Activated CD8-positive, alpha-beta T cell treated with anti-CD3 and anti-CD28 coated beads, Interleukin-2, amount 10 ng/mL, durations not matched to agents 7 days and 5 days (primary cell): ENCODE measurements around the gene MAP3K10. TPM values are rescaled to one million over a fixed set of nuclear protein-coding genes. Genes with fewer than 3 reads are reported as not detected.
"Not testable (repeated sequence)": the region's sequence is repeated elsewhere in the genome, so short reads cannot be mapped to it uniquely, and the experiment has no call there.

Source experiments
- ATAC-seq: fragments of 150-1000 bp; cut with Tn5 transposase; one replicate; pipeline ENCODE4 v1.10.0; 2021; ENCODE audit warnings: moderate library complexity
- CTCF ChIA-PET: fragments of 350-600 bp; sonication (Branson Sonifier 250); formaldehyde crosslinking; loops from one replicate; lab custom pipeline; 2021; ENCODE audit warnings: antibody characterized with exemption; lab: Charles Lee
- POLR2A ChIA-PET: fragments of 350-600 bp; sonication (Branson Sonifier 250); formaldehyde crosslinking; loops from one replicate; lab custom pipeline; 2021; ENCODE audit warnings: antibody characterized with exemption; lab: Charles Lee
- DNase-seq: peaks from one replicate; pipeline ENCODE4 v3.0.0-alpha.2; 2020
- H3K27ac Mint-ChIP-seq: one replicate; pipeline ENCODE4 v1.8.0; 2021; ENCODE audit warnings: mild to moderate bottlenecking, mixed read lengths
- H3K27me3 Mint-ChIP-seq: one replicate; pipeline ENCODE4 v1.8.0; 2021; ENCODE audit warnings: low read depth, mixed read lengths
- H3K36me3 Mint-ChIP-seq: one replicate; pipeline ENCODE4 v1.8.0; 2021; ENCODE audit warnings: low read depth, mixed read lengths
- H3K4me1 Mint-ChIP-seq: one replicate; pipeline ENCODE4 v1.8.0; 2021; ENCODE audit warnings: low read depth, mixed read lengths
- H3K4me3 Mint-ChIP-seq: one replicate; pipeline ENCODE4 v1.8.0; 2021; ENCODE audit warnings: mild to moderate bottlenecking, mixed read lengths
- H3K9me3 Mint-ChIP-seq: one replicate; pipeline ENCODE4 v1.8.0; 2022; ENCODE audit warnings: mixed read lengths; ENCODE audit not compliant: insufficient read depth
- total RNA-seq, 2 experiments: library from RNA; stranded (reverse); gene quantifications; one replicate each; pipeline ENCODE4 v1.2.3, GENCODE V29; 2021

Gene MAP3K10
- total RNA-seq, 2 experiments from 2014 or later = 16.2 to 18.4 TPM

DNA sequence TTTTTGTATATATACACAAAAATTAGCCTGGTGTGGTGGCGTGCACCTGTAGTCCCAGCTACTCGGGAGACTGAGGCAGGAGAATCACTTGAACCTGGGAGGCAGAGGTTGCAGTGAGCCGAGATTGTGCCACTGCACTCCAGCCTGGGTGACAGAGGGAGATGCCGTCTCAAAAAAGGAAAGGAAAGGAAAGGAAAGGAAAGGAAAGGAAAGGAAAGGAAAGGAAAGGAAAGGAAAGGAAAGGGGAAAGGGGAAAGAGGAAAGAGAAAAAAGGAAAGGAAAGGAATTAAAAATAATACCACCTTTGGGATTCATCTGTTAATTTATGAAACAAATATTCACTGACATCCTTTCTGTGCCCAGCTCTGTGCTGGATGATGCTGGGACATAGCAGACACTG is 27.8 kb downstream of the MAP3K10 start:
- not testable (repeated sequence) for ATAC-seq, H3K36me3 Mint-ChIP-seq, H3K27ac Mint-ChIP-seq, H3K9me3 Mint-ChIP-seq, DNase-seq, H3K4me3 Mint-ChIP-seq
- POLR2A ChIA-PET = interaction anchor here (0.6 kb wide), 1 partner anchor 43 kb away, joined by 3 read pairs; no protein-coding TSS in a partner anchor
- Mint-ChIP-seq H3K27me3 (peaks cover 40% of the 10 kb centered on the region), H3K4me1 (peaks cover 11% of the 10 kb centered on the region)
- CTCF ChIA-PET = interaction anchor here (1.2 to 2.0 kb wide), 2 partner anchors 53 to 79 kb away, joined by 3 to 7 read pairs; no protein-coding TSS in a partner anchor

DNA sequence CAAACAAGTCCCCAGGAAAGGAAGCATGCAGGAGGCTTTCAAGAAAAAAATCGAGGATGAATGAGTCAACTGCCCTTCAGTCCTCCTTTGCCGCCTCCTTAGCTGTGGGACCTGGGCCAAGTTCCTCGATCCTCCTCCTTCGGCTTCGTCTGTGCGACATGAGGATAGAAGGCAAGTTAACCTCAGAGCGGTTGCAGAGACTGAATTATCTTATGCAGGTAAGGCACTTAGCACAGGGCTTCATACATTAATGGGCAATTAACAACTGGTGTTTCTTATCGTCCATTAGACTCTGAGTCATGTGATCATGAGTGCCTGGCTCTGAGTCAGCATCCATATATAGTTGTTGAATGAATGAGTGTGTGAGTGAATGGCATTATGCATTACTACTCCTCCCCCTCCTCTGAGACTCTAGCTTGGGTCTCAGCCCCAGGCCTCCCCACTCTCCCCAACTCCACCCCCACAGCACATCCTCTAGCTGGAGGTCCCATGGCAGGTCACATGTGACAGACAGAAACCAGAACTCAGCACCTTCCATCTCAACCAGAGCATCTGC is 28.6 kb downstream of the MAP3K10 start:
- ChIA-PET POLR2A (no interaction called here), CTCF (no interaction called here)
- ATAC-seq (no peak), DNase-seq (no peak)
- Mint-ChIP-seq H3K4me3 (no peak overlapping the region), H3K27me3 (peaks cover 46% of the 10 kb centered on the region), H3K4me1 (peaks cover 11% of the 10 kb centered on the region), H3K27ac (no peak overlapping the region), H3K36me3 (peaks cover 3% of the 10 kb centered on the region), H3K9me3 (no peaks in the 10 kb centered on the region)

DNA sequence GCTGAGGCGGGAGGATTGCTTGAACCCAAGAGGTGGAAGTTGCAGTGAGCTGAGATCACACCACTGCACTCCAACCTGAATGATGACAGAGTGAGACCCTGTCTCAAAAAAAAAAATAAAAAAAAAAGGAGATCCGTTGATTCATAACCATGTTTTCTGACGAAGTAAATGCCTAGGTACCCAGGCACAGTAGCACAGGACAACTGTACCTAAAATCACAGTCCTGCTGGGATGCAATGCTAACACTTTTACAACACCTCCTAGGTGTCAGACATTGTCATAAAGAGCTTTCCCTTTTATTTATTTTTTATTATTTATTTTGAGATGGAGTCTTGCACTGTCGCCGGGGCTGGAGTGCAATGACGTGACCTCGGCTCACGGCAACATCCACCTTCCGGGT is 29.4 kb downstream of the MAP3K10 start:
- peaks cover 51% of the 10 kb centered on the region for H3K27me3 Mint-ChIP-seq
- DNase-seq (no peak), ATAC-seq (no peak)
- H3K4me3 Mint-ChIP-seq = no peak overlapping the region
- H3K4me1 Mint-ChIP-seq = peaks cover 12% of the 10 kb centered on the region
- H3K36me3 Mint-ChIP-seq = peaks cover 3% of the 10 kb centered on the region
- no peaks in the 10 kb centered on the region for H3K9me3 Mint-ChIP-seq
- no peak overlapping the region for H3K27ac Mint-ChIP-seq
- POLR2A ChIA-PET = no interaction called here
- CTCF ChIA-PET = interaction anchor here (1.0 kb wide), 2 partner anchors 24 to 81 kb away, joined by 4 to 7 read pairs; no protein-coding TSS in a partner anchor

DNA sequence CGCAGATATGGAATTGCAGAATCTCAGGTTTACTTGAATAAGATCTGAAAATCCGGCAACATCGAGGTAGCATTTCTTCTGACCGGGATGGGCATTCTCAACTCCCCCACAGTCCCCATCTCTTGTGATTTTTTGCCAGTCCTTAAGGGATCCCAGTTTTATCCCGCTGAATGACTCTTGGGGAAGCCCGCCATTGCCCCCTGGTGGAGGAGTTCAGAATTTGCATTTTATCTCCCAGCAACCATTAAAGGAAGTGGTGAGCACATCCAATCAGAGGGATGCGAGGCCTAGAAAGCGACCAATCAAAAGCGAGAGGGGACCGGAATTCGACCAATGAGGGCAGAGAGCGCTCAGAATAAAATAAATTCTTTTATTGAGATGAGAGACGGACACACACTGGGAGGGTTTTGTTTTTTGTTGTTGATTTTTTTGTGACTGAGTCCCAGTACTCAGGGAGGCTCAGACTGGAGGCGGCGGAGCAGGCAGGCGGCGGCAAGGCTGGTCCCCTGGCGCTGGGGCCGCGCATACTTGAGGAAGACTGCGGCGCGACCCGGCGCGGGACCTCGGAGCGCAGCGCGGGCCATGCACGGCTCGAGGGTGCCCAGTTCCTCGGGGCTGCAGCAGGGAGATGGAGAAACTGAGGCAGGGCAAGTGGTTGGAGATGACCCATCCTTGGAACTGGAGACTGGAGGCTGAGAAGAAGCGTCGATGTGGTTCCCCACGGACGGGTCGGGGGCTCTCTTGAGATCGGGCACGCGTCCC is 30.8 kb downstream of the MAP3K10 start:
- H3K4me1 Mint-ChIP-seq = peaks cover 14% of the 10 kb centered on the region
- POLR2A ChIA-PET = interaction anchor here (0.6 kb wide), 1 partner anchor 581 kb away, joined by 3 read pairs; no protein-coding TSS in a partner anchor
- no peak overlapping the region for H3K27ac Mint-ChIP-seq
- H3K27me3 Mint-ChIP-seq = peaks cover 51% of the 10 kb centered on the region
- CTCF ChIA-PET = interaction anchor here (1.0 kb wide), 2 partner anchors 25 to 76 kb away, joined by 3 to 4 read pairs; no protein-coding TSS in a partner anchor
- H3K4me3 Mint-ChIP-seq = no peak overlapping the region
- no peaks in the 10 kb centered on the region for H3K9me3 Mint-ChIP-seq
- ATAC-seq (peak; percentile 70), DNase-seq (peak; percentile 82)
- H3K36me3 Mint-ChIP-seq = peaks cover 3% of the 10 kb centered on the region

DNA sequence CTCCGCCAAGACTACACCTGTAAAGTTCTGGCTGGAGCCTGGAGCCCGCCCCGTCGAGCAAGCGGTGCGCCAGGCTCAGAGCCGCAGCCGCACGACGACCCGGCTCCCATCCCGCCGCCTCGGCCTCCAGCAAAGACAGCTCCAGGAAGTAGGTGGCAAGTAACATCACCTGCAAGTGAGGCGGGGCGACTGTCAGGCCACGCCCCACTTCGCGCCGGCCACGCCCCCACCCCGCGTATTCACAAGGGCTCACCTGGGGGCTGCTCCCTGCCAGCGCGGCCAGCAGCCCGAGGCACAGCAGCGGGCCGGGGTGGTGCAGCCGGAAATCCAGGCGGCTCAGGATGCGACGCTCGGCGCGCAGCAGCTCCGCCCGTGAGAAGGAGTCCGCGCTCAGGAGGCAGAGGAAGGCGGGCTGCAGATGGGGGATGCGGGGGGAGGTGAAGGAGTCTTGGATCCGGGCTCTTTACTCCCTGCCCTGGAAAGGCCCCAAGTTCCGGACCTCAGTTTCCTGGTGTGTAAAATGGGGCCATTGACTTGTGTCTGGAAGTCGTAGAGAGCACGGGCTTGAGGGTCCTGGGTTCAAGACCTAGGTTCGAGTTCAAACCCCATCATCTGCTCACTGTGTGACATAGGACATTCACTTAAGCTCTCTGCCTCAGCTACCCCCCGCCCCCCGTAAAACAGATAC is 32.1 kb downstream of the MAP3K10 start:
- H3K4me1 Mint-ChIP-seq = peaks cover 10% of the 10 kb centered on the region
- H3K4me3 Mint-ChIP-seq = no peak overlapping the region
- POLR2A ChIA-PET = no interaction called here

DNA sequence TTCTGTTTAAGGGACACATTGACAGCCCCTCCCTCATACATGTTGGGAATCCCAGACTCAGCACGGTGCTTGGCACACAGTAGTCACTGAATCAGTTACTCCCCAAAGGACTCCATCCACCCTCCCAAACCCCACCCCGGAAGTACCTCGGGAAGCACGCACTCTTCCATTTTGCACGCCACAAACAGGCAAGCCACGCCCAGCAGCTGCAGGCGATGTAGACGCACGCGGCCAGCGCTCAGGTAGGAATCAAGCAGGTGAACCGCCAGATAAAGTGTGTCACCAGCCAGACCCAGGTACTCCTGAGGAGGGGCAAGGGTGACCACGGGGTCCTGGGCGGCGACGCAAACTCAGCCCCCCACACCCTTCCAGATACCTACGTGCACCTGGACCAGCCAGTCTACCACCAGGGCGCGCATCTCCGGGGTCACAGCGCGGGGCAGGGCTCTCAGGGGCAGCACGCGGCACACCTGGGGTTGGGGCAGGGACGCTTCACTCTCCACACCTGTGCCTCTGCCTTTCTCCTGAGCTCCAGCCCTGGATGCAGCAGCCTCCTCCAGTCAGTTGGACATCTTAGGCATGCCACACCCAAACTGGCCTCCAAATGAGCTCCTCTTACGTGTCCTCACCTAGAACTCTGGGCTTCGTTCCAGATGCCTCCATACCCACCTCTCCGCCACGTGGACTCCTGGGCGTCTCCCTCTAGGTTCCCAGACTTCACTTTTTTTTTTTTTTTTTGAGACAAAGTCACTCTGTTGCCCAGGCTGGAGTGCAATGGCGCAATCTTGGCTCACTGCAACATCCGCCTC is 33.3 kb downstream of the MAP3K10 start:
- H3K9me3 Mint-ChIP-seq = no peaks in the 10 kb centered on the region
- DNase-seq (no peak), ATAC-seq (no peak)
- peaks cover 11% of the 10 kb centered on the region for H3K4me1 Mint-ChIP-seq
- POLR2A ChIA-PET = no interaction called here
- peaks cover 3% of the 10 kb centered on the region for H3K36me3 Mint-ChIP-seq
- CTCF ChIA-PET = no interaction called here
- peaks cover 43% of the 10 kb centered on the region for H3K27me3 Mint-ChIP-seq
- H3K4me3 Mint-ChIP-seq = no peak overlapping the region
- H3K27ac Mint-ChIP-seq = no peak overlapping the region

More for the DNA sequence above, 32.1 kb downstream of the MAP3K10 start:
- Mint-ChIP-seq H3K27ac (no peak overlapping the region), H3K27me3 (peaks cover 54% of the 10 kb centered on the region), H3K9me3 (no peaks in the 10 kb centered on the region), H3K36me3 (peaks cover 3% of the 10 kb centered on the region)
- DNase-seq (peak; percentile 42), ATAC-seq (peak; percentile 36)
- CTCF ChIA-PET = interaction anchor here (1.0 to 1.5 kb wide), 2 partner anchors 78 to 84 kb away, joined by 3 to 4 read pairs; no protein-coding TSS in a partner anchor

DNA sequence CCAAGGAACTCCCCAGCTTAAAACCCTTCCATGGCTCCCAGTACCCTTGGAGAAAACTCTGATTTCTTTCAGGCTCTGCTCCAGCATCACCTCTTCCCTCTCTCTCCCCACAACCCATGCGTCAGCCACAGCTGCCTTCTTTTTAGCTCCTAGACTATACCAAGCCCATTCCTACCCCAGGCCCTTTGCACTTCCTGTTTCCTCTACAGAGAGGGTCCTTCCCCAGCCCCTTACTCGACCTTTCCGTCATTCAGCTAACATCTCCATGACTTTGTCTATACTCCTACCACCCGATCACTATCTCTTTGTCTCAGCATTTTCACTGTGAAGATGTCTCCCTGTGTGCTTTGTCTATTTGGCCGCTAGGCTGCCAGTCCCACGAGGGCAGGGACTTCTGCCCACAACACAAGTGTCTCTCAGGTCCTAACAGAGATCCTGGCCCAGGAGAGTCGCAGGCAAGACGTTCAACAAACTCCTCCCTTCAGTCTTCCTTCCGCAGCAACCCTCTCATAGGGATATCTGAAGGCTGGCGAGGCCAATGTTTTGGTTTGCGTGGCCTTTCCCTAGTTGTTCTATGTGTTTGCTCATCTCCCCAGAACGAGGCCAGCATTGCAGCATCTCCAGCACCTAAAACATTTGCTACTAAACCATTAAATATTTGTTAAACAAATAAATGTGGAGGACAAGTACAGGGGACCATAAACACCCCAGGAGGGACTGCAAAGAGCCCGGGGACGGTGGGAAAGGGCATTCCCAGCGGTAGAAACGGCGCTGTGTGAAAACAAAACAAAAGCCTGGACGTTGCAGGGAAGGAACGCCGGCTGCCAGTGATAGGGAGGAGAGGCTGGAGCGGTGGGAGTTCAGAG is 34.4 kb downstream of the MAP3K10 start:
- peaks cover 3% of the 10 kb centered on the region for H3K36me3 Mint-ChIP-seq
- CTCF ChIA-PET = no interaction called here

DNA sequence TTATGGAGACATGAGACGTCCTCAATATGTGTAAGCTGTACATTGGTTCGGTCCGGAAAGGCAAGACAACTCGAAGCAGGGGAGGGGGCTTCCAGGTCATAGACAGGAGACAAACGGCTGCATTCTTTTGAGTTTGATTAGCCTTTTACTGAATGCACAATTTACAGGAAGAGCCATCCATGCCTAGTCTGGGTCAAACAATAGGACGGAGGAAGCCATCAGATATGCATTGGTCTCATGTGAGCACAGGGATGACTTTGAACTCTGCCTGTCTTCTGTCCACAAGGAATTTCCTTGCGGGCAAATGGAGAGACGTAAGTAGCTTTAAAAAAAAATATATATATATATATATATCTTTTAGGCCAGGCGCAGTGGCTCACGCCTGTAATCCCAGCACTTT is 37.1 kb downstream of the MAP3K10 start:
- ChIA-PET CTCF (interaction anchor here (1.6 to 1.8 kb wide), 2 partner anchors 13 to 89 kb away, joined by 4 to 8 read pairs; no protein-coding TSS in a partner anchor), POLR2A (no interaction called here)
- peaks cover 31% of the 10 kb centered on the region for H3K27me3 Mint-ChIP-seq
- H3K4me1 Mint-ChIP-seq = peaks cover 13% of the 10 kb centered on the region
- no peak overlapping the region for H3K4me3 Mint-ChIP-seq
- ATAC-seq (no peak), DNase-seq (no peak)
- no peak overlapping the region for H3K27ac Mint-ChIP-seq
- H3K9me3 Mint-ChIP-seq = no peaks in the 10 kb centered on the region
- no peaks in the 10 kb centered on the region for H3K36me3 Mint-ChIP-seq

More for the DNA sequence above, 34.4 kb downstream of the MAP3K10 start:
- Mint-ChIP-seq H3K27me3 (peaks cover 34% of the 10 kb centered on the region), H3K4me1 (peaks cover 16% of the 10 kb centered on the region), H3K9me3 (no peaks in the 10 kb centered on the region), H3K27ac (no peak overlapping the region), H3K4me3 (no peak overlapping the region)
- no peak for DNase-seq
- no peak for ATAC-seq
- POLR2A ChIA-PET = no interaction called here

DNA sequence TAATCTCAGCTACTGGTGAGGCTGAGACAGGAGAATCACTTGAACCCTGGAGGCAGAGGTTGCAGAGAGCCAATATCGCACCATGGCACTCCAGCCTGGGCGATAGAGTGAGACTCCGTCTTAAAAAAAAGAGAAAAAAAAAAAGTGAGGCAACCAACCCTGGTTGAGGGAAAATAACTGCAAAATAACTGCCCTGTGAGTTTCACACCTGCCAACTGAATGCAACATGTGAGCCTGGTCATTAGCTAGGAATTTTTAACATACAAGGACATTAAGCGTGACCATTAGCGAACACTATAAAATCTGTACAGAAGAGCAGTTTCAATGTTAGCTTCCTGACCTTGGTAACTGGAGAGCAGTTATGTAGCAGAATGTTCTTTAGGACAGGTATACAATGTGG is 37.6 kb downstream of the MAP3K10 start:
- Mint-ChIP-seq H3K27me3 (peaks cover 29% of the 10 kb centered on the region), H3K36me3 (no peaks in the 10 kb centered on the region), H3K9me3 (no peaks in the 10 kb centered on the region), H3K27ac (no peak overlapping the region), H3K4me3 (no peak overlapping the region), H3K4me1 (peaks cover 13% of the 10 kb centered on the region)
- ChIA-PET CTCF (interaction anchor here (1.6 to 1.8 kb wide), 2 partner anchors 12 to 89 kb away, joined by 4 to 8 read pairs; no protein-coding TSS in a partner anchor), POLR2A (no interaction called here)
- ATAC-seq (no peak), DNase-seq (no peak)

DNA sequence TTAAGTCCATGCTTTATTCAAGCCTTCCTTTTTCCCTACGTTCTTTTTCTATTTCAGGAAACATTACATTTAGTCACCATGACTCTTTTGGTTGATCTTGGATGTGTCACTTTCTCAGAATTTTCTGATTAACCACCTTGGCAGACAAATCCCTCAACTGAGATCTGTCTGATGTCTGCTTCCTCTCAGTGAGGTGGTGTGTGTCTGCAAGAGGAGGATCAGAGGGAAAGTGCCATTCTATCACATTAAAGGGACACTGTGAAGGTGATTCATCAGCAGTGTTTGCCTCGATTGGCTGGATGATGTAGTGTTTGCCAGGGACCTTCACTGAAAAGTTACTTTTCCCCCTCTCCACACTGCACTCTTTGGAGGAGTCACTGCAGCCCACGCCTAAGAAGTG is 38.3 kb downstream of the MAP3K10 start:
- H3K4me1 Mint-ChIP-seq = peaks cover 13% of the 10 kb centered on the region
- H3K9me3 Mint-ChIP-seq = no peaks in the 10 kb centered on the region
- H3K4me3 Mint-ChIP-seq = no peak overlapping the region
- H3K27ac Mint-ChIP-seq = no peak overlapping the region
- CTCF ChIA-PET = interaction anchor here (1.0 kb wide), 1 partner anchor 63 kb away, joined by 3 read pairs; no protein-coding TSS in a partner anchor
- ATAC-seq (no peak), DNase-seq (no peak)
- POLR2A ChIA-PET = no interaction called here
- H3K36me3 Mint-ChIP-seq = peaks cover 1% of the 10 kb centered on the region
- peaks cover 26% of the 10 kb centered on the region for H3K27me3 Mint-ChIP-seq
